C4-2B (cell line): ENCODE measurements around the gene BCLAF3.

Experiments used
- CTCF ChIP-seq: fragments of 450-650 bp; conservative IDR thresholded peaks from 2 replicates; pipeline ENCODE4 v1.5.1; 2017; ENCODE audit warnings: mild to moderate bottlenecking
- ZFX ChIP-seq: fragments of 450-650 bp; IDR thresholded peaks from 2 replicates; pipeline ENCODE4 v1.6.1; 2017

- TF ChIP-seq CTCF (no peak), ZFX (no peak)
Measured at GRCh38 chrX:19968276-19968675, 22.6 kb downstream of the BCLAF3 start.
